OCI-LY7 (cell line): ENCODE results near the gene ACOXL.

ENCODE experiments used
- EZH2phosphoT487 ChIP-seq: fragments of 200-600 bp; sonication (generic); IDR thresholded peaks from 2 replicates; pipeline ENCODE4 v1.6.1; 2018; ENCODE audit warnings: low read depth, borderline replicate concordance, mild to moderate bottlenecking, mixed run types, antibody characterized with exemption, low read length, moderate library complexity, mixed read lengths
- TF ChIP-seq, protein P1 (sequence below): fragments of 200-600 bp; sonication (generic); conservative IDR thresholded peaks from 2 replicates; pipeline ENCODE4 v1.5.1; 2014; ENCODE audit warnings: mild to moderate bottlenecking, antibody characterized with exemption, low read length, moderate library complexity, mixed read lengths

DNA sequence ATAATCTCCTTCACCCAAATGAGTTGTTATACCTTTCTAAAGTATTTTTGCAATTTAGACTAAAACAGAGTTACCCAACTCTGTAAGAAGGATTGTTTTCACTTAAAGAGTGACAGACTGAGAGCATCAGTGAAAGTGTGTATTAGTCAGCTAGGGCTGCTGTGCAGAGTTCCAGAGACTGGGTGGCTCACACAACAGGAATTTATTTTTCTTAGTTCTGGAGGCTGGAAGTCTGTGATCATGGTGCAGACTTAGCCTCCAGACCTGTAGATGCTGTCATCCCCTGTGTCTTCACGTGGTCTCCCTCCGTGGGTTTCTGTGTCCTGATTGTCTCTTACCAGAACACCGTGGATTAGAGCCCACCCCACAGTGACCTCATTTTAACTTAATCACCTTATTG lies 428.4 kb downstream of the ACOXL start:
- TF ChIP-seq, protein P1, sequence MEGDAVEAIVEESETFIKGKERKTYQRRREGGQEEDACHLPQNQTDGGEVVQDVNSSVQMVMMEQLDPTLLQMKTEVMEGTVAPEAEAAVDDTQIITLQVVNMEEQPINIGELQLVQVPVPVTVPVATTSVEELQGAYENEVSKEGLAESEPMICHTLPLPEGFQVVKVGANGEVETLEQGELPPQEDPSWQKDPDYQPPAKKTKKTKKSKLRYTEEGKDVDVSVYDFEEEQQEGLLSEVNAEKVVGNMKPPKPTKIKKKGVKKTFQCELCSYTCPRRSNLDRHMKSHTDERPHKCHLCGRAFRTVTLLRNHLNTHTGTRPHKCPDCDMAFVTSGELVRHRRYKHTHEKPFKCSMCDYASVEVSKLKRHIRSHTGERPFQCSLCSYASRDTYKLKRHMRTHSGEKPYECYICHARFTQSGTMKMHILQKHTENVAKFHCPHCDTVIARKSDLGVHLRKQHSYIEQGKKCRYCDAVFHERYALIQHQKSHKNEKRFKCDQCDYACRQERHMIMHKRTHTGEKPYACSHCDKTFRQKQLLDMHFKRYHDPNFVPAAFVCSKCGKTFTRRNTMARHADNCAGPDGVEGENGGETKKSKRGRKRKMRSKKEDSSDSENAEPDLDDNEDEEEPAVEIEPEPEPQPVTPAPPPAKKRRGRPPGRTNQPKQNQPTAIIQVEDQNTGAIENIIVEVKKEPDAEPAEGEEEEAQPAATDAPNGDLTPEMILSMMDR = no peak
- TF ChIP-seq EZH2phosphoT487 = no peak
